DND-41 (cell line): Measurements from ENCODE around the gene CPNE1.

Experiments used
- EZH2 ChIP-seq: IDR thresholded peaks from 3 replicates; pipeline ENCODE4 v1.6.1; 2012; ENCODE audit warnings: borderline replicate concordance, low read depth, mild to moderate bottlenecking, moderate library complexity, low read length, inconsistent platforms; ENCODE audit not compliant: severe bottlenecking
- TF ChIP-seq, protein P1 (sequence below): IDR thresholded peaks from 2 replicates; pipeline ENCODE4 v1.5.1; 2012; ENCODE audit warnings: borderline replicate concordance, low read length, moderate library complexity, mild to moderate bottlenecking; ENCODE audit not compliant: poor library complexity, severe bottlenecking; ENCODE audit errors: extremely low read depth

DNA sequence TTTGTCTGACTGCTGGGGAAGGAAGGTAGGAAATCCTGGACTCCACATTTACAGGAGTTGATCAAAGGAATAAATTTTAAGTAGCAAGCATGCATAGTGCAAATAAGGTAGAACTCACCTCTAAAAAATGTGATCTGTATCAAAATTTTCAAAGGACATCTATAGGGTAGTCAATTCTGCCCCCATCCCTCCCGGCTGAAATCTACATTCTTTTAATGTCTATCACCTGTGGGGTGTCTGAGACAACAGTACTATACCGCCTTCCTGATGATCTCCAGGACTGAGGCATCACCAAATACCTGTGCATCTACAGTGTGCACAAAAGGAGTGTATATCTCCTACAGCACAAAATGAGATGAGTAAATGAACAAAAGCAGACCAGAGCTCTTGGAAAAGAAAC is 19.9 kb downstream of the CPNE1 start:
- TF ChIP-seq, protein P1, sequence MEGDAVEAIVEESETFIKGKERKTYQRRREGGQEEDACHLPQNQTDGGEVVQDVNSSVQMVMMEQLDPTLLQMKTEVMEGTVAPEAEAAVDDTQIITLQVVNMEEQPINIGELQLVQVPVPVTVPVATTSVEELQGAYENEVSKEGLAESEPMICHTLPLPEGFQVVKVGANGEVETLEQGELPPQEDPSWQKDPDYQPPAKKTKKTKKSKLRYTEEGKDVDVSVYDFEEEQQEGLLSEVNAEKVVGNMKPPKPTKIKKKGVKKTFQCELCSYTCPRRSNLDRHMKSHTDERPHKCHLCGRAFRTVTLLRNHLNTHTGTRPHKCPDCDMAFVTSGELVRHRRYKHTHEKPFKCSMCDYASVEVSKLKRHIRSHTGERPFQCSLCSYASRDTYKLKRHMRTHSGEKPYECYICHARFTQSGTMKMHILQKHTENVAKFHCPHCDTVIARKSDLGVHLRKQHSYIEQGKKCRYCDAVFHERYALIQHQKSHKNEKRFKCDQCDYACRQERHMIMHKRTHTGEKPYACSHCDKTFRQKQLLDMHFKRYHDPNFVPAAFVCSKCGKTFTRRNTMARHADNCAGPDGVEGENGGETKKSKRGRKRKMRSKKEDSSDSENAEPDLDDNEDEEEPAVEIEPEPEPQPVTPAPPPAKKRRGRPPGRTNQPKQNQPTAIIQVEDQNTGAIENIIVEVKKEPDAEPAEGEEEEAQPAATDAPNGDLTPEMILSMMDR, result no peak
- no peak for TF ChIP-seq EZH2
